Measurements from ENCODE around the gene STAP2.
A peak's percentile ranks its signal among the peaks of the same experiment; 100 is the strongest.
"Not testable (repeated sequence)": the region's sequence is repeated elsewhere in the genome, so short reads cannot be mapped to it uniquely, and the experiment has no call there.

STAP2 gene

GRCh38 chr19:4342314-4342614, 3.6 kb upstream of the STAP2 start:
- Histone ChIP-seq H3K27me3 (ENCODE audit: low read depth) (no peaks in the 10 kb centered on the region), H3K4me1 (peaks cover 7% of the 10 kb centered on the region), H3K36me3 (replicated peaks) (peaks cover 9% of the 10 kb centered on the region), H3K4me3 (peak overlapping the region; percentile 44), H3K9me3 (no peaks in the 10 kb centered on the region)
- in situ Hi-C loops (cut with MboI; ENCODE audit: low sequenced_read_pairs): no loop called here
- DNase-seq (ENCODE audit: low spot score in 2 of 2): no peak

DNA sequence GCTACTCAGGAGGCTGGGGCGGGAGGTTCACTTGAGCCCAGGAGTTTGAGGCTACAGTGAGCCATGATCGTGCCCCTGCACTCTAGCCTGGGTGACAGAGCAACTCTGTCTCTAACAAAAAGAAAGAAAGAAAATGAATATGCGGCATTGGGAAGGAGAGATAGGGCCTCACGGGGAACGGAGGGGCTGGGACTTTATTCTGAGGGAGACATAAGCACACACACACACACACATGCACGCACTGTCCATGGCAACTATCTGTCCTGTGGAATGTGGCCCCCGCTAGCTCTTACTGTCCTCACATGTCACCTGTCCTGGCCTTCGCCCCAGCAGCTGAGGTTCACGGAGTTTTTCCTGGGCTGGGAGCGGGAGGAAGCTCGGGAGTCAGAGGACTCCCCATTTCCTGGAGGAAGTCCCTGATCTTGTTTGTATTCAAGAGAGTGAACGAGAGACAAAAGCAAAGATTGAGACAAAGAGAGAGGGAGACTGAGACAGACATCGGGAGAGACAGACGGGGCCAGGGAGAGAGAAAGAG, 654 bp downstream of the STAP2 start:
- H3K36me3 ChIP-seq (replicated peaks): no peaks in the 10 kb centered on the region
- DNase-seq (ENCODE audit: low spot score in 2 of 2): no peak
- peak overlapping the region; percentile 7; the same call in 1 of the 2 replicates for H3K4me3 ChIP-seq
- in situ Hi-C loops (cut with MboI; ENCODE audit: low sequenced_read_pairs): no loop called here
- peaks cover 7% of the 10 kb centered on the region for H3K4me1 ChIP-seq
- H3K27me3 ChIP-seq (ENCODE audit: low read depth): no peaks in the 10 kb centered on the region
- no peaks in the 10 kb centered on the region for H3K9me3 ChIP-seq

- in situ Hi-C loops (cut with MboI; ENCODE audit: low sequenced_read_pairs): no loop called here
- no peaks in the 10 kb centered on the region for H3K36me3 ChIP-seq (replicated peaks)
- H3K27me3 ChIP-seq (ENCODE audit: low read depth): no peaks in the 10 kb centered on the region
- H3K9me3 ChIP-seq: no peaks in the 10 kb centered on the region
- no peak overlapping the region for H3K4me3 ChIP-seq
- DNase-seq (ENCODE audit: low spot score in 2 of 2): no peak
- peaks cover 5% of the 10 kb centered on the region for H3K4me1 ChIP-seq
Measured at GRCh38 chr19:4334929-4335570, 3.6 kb downstream of the STAP2 start.

- no peaks in the 10 kb centered on the region for H3K27me3 ChIP-seq (ENCODE audit: low read depth)
- no peaks in the 10 kb centered on the region for H3K9me3 ChIP-seq
- no peak overlapping the region for H3K4me3 ChIP-seq
- no peaks in the 10 kb centered on the region for H3K36me3 ChIP-seq (replicated peaks)
- in situ Hi-C loops (cut with MboI; ENCODE audit: low sequenced_read_pairs): no loop called here
- H3K4me1 ChIP-seq: peaks cover 7% of the 10 kb centered on the region
- no peak for DNase-seq (ENCODE audit: low spot score in 2 of 2)
Measured at GRCh38 chr19:4329858-4330257, 8.8 kb downstream of the STAP2 start.

GRCh38 chr19:4328991-4329681, 9.5 kb downstream of the STAP2 start:
- H3K4me3 ChIP-seq; H3K27me3 ChIP-seq (ENCODE audit: low read depth); H3K4me1 ChIP-seq; H3K9me3 ChIP-seq; H3K36me3 ChIP-seq (replicated peaks); in situ Hi-C loops (cut with MboI; ENCODE audit: low sequenced_read_pairs): not testable (repeated sequence)
- peak in 1 of 2 experiments; percentile 63 for DNase-seq (ENCODE audit: low spot score in 2 of 2)

DNA sequence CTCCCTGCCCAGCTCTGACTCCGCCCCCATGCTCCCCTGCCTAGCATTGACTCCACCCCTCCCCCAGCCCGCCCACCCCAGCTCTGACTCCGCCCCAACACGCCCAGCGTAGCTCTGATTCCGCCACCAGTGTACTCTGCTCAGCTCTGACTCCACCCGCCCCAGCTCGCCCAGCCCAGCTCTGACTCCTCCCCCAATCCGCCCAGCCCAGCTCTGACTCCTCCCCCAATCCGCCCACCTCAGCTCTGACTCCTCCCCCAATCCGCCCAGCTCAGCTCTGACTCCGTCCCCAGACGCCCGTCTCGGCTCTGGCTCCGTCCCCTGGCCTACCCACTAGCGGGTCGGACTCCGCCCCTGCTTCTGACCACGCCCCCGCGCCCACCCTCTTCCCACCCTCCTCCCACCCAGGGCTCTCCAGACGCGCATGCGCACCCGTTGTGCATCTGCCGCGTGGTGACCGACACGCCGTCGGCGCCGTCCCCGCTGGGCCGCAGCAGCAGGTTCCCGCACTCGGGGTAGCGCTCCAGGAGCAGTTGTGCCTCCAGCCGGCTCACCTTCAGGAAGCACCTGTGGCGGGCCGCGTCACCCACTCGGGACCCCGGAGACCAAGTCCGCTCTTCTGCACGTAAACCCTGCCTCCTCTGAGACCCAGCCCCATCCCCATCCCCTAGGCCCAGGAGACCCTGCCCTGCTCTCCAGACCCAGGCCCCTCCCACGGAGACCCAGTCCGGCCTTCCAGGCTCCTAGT, 10.2 kb downstream of the STAP2 start:
- no peak overlapping the region for H3K4me3 ChIP-seq
- peaks cover 7% of the 10 kb centered on the region for H3K4me1 ChIP-seq
- H3K27me3 ChIP-seq (ENCODE audit: low read depth): no peaks in the 10 kb centered on the region
- peak in 1 of 2 experiments; percentile 83 for DNase-seq (ENCODE audit: low spot score in 2 of 2)
- in situ Hi-C loops (cut with MboI; ENCODE audit: low sequenced_read_pairs): no loop called here
- H3K36me3 ChIP-seq (replicated peaks): no peaks in the 10 kb centered on the region
- H3K9me3 ChIP-seq: no peaks in the 10 kb centered on the region

DNA sequence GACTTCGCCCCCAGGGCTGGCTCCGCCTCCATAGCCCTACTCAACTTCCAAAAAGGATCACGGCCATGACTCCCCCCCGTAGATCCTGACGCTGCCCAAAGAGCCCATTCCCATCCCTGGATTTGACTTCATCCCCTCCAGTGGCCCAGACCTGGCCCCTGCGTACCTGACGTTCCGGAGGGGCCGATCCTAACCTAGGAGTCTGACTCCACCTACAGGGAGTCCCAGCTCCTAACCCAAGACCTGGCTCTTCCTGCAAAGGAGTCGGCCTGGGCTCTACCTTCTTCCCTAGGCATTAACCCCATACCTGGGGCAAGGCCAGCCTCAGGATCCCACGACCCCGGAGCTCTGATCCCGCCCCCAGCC, 10.8 kb downstream of the STAP2 start:
- no peaks in the 10 kb centered on the region for H3K9me3 ChIP-seq
- in situ Hi-C loops (cut with MboI; ENCODE audit: low sequenced_read_pairs): no loop called here
- no peak overlapping the region for H3K4me3 ChIP-seq

DNA sequence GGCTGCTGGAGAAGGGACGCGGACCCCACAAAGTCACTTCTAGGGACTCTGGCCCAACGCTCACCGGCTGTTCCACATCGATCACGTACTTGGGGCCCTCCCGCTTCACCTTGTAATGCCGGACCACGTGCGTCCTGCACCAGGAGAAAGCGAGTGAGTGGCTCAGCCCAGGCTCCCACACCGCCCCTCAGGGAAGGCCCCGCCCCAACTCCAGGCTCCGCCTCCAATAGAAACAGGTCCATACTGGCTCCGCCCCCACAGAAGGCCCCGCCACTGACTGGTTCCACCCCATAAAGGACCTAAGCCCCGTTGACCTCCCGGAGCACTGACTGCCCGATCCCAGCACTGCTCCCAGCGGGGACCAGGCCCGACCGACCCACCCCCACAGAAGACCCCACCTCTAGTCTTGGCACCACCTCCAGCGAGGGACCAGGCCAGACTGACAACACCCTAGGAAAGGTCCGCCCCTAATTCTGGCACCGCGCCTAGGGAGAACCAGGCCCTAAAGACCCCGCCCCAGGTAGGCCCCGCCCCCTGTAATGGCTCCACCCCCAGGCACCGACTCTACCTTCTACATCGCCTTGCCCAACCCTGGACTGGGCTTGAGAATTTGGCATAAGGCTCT, 11.3 kb downstream of the STAP2 start:
- H3K4me1 ChIP-seq: peaks cover 7% of the 10 kb centered on the region
- no peaks in the 10 kb centered on the region for H3K36me3 ChIP-seq (replicated peaks)
- no peaks in the 10 kb centered on the region for H3K27me3 ChIP-seq (ENCODE audit: low read depth)
- DNase-seq (ENCODE audit: low spot score in 2 of 2): peak; percentile 46 to 94
- in situ Hi-C loops (cut with MboI; ENCODE audit: low sequenced_read_pairs): no loop called here
- H3K9me3 ChIP-seq: no peaks in the 10 kb centered on the region
- H3K4me3 ChIP-seq: peak overlapping the region; percentile 17

More for the DNA sequence above, 10.8 kb downstream of the STAP2 start:
- Histone ChIP-seq H3K4me1 (peaks cover 7% of the 10 kb centered on the region), H3K36me3 (replicated peaks) (no peaks in the 10 kb centered on the region), H3K27me3 (ENCODE audit: low read depth) (no peaks in the 10 kb centered on the region)
- no peak for DNase-seq (ENCODE audit: low spot score in 2 of 2)

DNA sequence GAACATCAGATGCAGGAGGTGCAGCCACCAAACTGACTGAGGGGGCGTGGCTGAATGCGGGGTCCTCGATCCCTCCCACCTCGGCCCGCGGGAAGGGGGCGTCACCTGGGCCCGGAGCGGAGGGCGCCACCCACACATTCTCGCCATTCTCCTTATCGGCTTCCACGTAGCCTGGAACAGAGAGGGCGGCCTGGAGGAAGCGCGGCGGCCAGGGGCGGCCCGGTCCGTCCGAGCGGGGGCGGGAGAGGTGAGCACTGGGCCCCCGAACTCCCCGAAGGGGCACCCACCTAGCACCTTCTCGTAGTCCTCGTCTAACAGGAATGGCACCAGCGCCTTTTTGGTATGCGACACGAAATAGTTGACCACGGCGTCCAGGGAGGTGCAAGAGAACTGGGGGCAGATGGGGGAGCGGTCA, 11.8 kb downstream of the STAP2 start:
- in situ Hi-C loops (cut with MboI; ENCODE audit: low sequenced_read_pairs): no loop called here
- Histone ChIP-seq H3K9me3 (no peaks in the 10 kb centered on the region), H3K4me3 (peak overlapping the region; percentile 17), H3K4me1 (peaks cover 7% of the 10 kb centered on the region), H3K27me3 (ENCODE audit: low read depth) (no peaks in the 10 kb centered on the region), H3K36me3 (replicated peaks) (no peaks in the 10 kb centered on the region)
- DNase-seq (ENCODE audit: low spot score in 2 of 2): peak in 1 of 2 experiments; percentile 72

- Histone ChIP-seq H3K9me3 (no peaks in the 10 kb centered on the region), H3K36me3 (replicated peaks) (no peaks in the 10 kb centered on the region)
- DNase-seq (ENCODE audit: low spot score in 2 of 2): no peak
Measured at GRCh38 chr19:4326215-4326836, 12.3 kb downstream of the STAP2 start.

DNA sequence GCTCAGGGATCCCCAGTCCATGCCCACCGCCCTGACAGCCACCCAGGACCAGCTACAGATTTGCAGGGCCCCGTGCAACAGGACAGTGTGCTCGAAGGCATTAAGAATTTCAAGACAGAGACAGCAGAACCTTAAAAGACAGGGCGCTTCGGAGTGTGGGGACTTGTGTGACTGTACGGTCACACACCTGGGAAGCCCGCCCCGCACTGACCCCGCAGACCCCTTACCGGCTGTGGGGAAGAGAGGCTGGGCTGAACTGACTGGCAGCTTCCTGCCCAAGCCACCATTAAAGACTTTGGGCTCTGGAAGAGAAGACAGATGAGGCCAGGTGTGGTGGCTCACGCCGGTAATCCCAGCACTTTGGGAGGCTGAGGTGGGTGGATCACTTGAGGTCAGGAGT, 14.4 kb downstream of the STAP2 start:
- Histone ChIP-seq H3K36me3 (replicated peaks) (no peaks in the 10 kb centered on the region), H3K4me3 (no peak overlapping the region), H3K4me1 (peaks cover 7% of the 10 kb centered on the region), H3K9me3 (no peaks in the 10 kb centered on the region), H3K27me3 (ENCODE audit: low read depth) (no peaks in the 10 kb centered on the region)
- in situ Hi-C loops (cut with MboI; ENCODE audit: low sequenced_read_pairs): no loop called here
- no peak for DNase-seq (ENCODE audit: low spot score in 2 of 2)

More at GRCh38 chr19:4326215-4326836, 12.3 kb downstream of the STAP2 start:
- H3K27me3 ChIP-seq (ENCODE audit: low read depth): no peaks in the 10 kb centered on the region
- in situ Hi-C loops (cut with MboI; ENCODE audit: low sequenced_read_pairs): no loop called here
- H3K4me1 ChIP-seq: peaks cover 7% of the 10 kb centered on the region
- peak overlapping the region; percentile 17 for H3K4me3 ChIP-seq

- DNase-seq (ENCODE audit: low spot score in 2 of 2): no peak
- H3K4me3 ChIP-seq: no peak overlapping the region
- peaks cover 7% of the 10 kb centered on the region for H3K4me1 ChIP-seq
- no peaks in the 10 kb centered on the region for H3K9me3 ChIP-seq
- H3K36me3 ChIP-seq (replicated peaks): no peaks in the 10 kb centered on the region
- no peaks in the 10 kb centered on the region for H3K27me3 ChIP-seq (ENCODE audit: low read depth)
- in situ Hi-C loops (cut with MboI; ENCODE audit: low sequenced_read_pairs): no loop called here
Measured at GRCh38 chr19:4323692-4324091, 14.9 kb downstream of the STAP2 start.

DNA sequence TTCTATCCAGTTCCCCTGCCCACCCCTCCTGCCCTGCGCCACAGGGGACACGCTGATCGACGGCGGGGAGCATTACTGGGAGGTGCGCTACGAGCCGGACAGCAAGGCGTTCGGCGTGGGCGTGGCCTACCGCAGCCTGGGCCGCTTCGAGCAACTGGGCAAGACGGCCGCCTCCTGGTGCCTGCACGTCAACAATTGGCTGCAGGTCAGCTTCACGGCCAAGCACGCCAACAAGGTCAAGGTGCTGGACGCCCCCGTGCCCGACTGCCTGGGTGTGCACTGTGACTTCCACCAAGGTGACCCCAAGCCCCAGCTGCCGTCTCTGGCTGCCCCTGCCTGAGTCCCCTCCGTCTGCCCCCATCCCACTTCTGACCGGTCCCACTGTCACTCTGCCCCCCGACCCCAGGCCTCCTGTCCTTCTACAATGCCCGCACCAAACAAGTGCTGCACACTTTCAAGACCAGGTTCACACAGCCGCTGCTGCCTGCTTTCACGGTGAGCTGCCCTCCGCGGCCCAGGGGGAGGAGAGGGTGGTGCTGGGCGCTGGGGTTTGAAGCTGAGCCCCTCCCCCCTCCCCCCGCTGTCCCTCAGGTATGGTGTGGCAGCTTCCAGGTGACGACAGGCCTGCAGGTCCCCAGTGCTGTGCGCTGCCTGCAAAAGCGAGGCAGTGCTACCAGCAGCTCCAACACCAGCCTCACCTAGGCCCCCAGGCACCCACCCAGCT, 15.5 kb downstream of the STAP2 start:
- H3K4me3 ChIP-seq: no peak overlapping the region
- H3K4me1 ChIP-seq: peaks cover 7% of the 10 kb centered on the region
- H3K36me3 ChIP-seq (replicated peaks): no peaks in the 10 kb centered on the region
- H3K27me3 ChIP-seq (ENCODE audit: low read depth): no peaks in the 10 kb centered on the region
- no peaks in the 10 kb centered on the region for H3K9me3 ChIP-seq
- DNase-seq (ENCODE audit: low spot score in 2 of 2): no peak
- in situ Hi-C loops (cut with MboI; ENCODE audit: low sequenced_read_pairs): no loop called here
